Measurements from ENCODE around the gene IFI27. TPM values are rescaled to one million over a fixed set of nuclear protein-coding genes. Genes with fewer than 3 reads are reported as not detected.

Gene IFI27
- total and polyA plus RNA-seq, 2 of the 8 experiments (the other 6 are each of a cell fraction or from before 2014, with no cell fraction given): 0.76 to 2.2 TPM

GRCh38 chr14:94123296-94123695 is 12.8 kb downstream of the IFI27 start:
- no peak for FAIRE-seq
- H3K36me3 ChIP-seq (ENCODE audit: control insufficient read depth in 2 of 4, insufficient read depth in 4 of 4, low read length in 3 of 4): no peaks in the 10 kb centered on the region
- no peak overlapping the region for H2BK15ac ChIP-seq (ENCODE audit: low read length)
- ChIA-PET POLR2A (ENCODE audit: partially characterized antibody) (no interaction called here), CTCF (ENCODE audit: partially characterized antibody) (interaction anchor here (1.7 kb wide), 1 partner anchor 13 kb away, joined by 6 read pairs; no protein-coding TSS in a partner anchor)
- H3K27ac ChIP-seq (ENCODE audit: low read depth, low read length): no peak overlapping the region
- H3K9me3 ChIP-seq (ENCODE audit: insufficient read depth in 2 of 2, low read depth in 1 of 2, low read length in 1 of 2): peaks cover 2 to 7% of the 10 kb centered on the region in 2 experiments; a peak in 1 of 4 replicates
- H3K27me3 ChIP-seq (replicated peaks in 1 of 4; ENCODE audit: control insufficient read depth in 3 of 4, extremely low read depth in 1 of 4, insufficient read depth in 3 of 4, low read length in 3 of 4): peaks cover 0 to 2% (median 0%) of the 10 kb centered on the region in 4 experiments; a peak in 2 of 7 replicates
- H2BK12ac ChIP-seq (ENCODE audit: low read depth, low read length): no peak overlapping the region
- H2BK120ac ChIP-seq (replicated peaks; ENCODE audit: low read depth, low read length): no peak overlapping the region
- H3K9ac ChIP-seq (replicated peaks in 1 of 4; ENCODE audit: extremely low read depth in 1 of 4, low read depth in 3 of 4, low read length in 3 of 4): no peak overlapping the region
- H4K5ac ChIP-seq (ENCODE audit: insufficient read length, low read depth, low read length): no peak overlapping the region
- H4K8ac ChIP-seq (ENCODE audit: extremely low read depth, insufficient read depth, low read length): no peak overlapping the region
- no peak for DNase-seq (ENCODE audit: low read depth in 1 of 2, low spot score in 2 of 2)
- no peak overlapping the region for H3K56ac ChIP-seq (replicated peaks; ENCODE audit: insufficient read length, low read depth, low read length)
- H2AFZ ChIP-seq (ENCODE audit: low read length): no peak overlapping the region
- no peak overlapping the region for H4K91ac ChIP-seq (replicated peaks; ENCODE audit: insufficient read length, low read length)
- H2AK5ac ChIP-seq (ENCODE audit: low read depth, low read length): no peak overlapping the region
- no peak overlapping the region for H2BK5ac ChIP-seq (ENCODE audit: low read depth, low read length)
- H4K20me1 ChIP-seq (replicated peaks in 1 of 2; ENCODE audit: control insufficient read depth in 1 of 2, insufficient read depth in 2 of 2, low read length in 2 of 2): no peaks in the 10 kb centered on the region
- no peak overlapping the region for H3K18ac ChIP-seq (ENCODE audit: extremely low read depth, low read length)
- TF ChIP-seq CTBP2 (IDR thresholded peaks at IDR 0.05; ENCODE audit: borderline replicate concordance, insufficient read depth, insufficient read length, low read length) (no peak), HDAC2 (IDR thresholded peaks at IDR 0.05; ENCODE audit: borderline replicate concordance in 1 of 2, low read depth in 2 of 2, low read length in 2 of 2) (no peak), SUZ12 (IDR thresholded peaks at IDR 0.05; ENCODE audit: low read length) (no peak), ASH2L (IDR thresholded peaks at IDR 0.05; ENCODE audit: low read length) (no peak), KDM1A (IDR thresholded peaks at IDR 0.05; ENCODE audit: borderline replicate concordance, low read length) (no peak), BRCA1 (IDR thresholded peaks at IDR 0.05; ENCODE audit: low read depth, low read length) (no peak), EP300 (IDR thresholded peaks at IDR 0.05; ENCODE audit: borderline replicate concordance in 1 of 2, low read depth in 2 of 2, low read length in 2 of 2) (no peak), ZNF274 (IDR thresholded peaks at IDR 0.05; ENCODE audit: borderline replicate concordance, extremely low read depth, low read length) (no peak), NANOG (IDR thresholded peaks at IDR 0.05; ENCODE audit: insufficient read depth, low read depth, low read length, poor library complexity, severe bottlenecking) (no peak)
- TF ChIP-seq, protein P1, sequence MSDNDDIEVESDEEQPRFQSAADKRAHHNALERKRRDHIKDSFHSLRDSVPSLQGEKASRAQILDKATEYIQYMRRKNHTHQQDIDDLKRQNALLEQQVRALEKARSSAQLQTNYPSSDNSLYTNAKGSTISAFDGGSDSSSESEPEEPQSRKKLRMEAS (IDR thresholded peaks at IDR 0.05): no peak
- 0 out of 2 replicates have a peak, but pooled peaks cover 2% of the 10 kb centered on the region for H3K23me2 ChIP-seq (ENCODE audit: low read depth, low read length)
- no peaks in the 10 kb centered on the region for H3K79me2 ChIP-seq (ENCODE audit: control insufficient read depth in 1 of 2, insufficient read depth in 2 of 2, low read length in 2 of 2)
- H3K79me1 ChIP-seq (ENCODE audit: low read depth, low read length): no peaks in the 10 kb centered on the region
- 87% methylated on average over 9 of the region's 9 CpGs; no CpG with 5 or more reads in 1 of the 2 experiments for WGBS, 2 experiments (ENCODE audit: extremely low coverage in 1 of 2, insufficient coverage in 1 of 2, insufficient read length in 1 of 2, insufficient replicate concordance in 2 of 2, low coverage in 1 of 2, low lambda C conversion rate in 2 of 2, missing lambda C conversion rate in 1 of 2)
- H3K23ac ChIP-seq (ENCODE audit: insufficient read length): no peak overlapping the region
- H3K4ac ChIP-seq (replicated peaks; ENCODE audit: insufficient read length, low read depth, low read length): no peak overlapping the region
- H3K4me2 ChIP-seq (ENCODE audit: insufficient read depth in 1 of 2, low read depth in 2 of 2, low read length in 2 of 2): no peak overlapping the region
- H2BK20ac ChIP-seq (ENCODE audit: low read length): no peak overlapping the region
- no peak overlapping the region for H3K14ac ChIP-seq (ENCODE audit: insufficient read length)
- no peak overlapping the region for H3K4me3 ChIP-seq (ENCODE audit: extremely low read depth in 1 of 4, insufficient read depth in 2 of 4, low read depth in 3 of 4, low read length in 4 of 4)
- peaks cover 0 to 2% (median 0%) of the 10 kb centered on the region in 4 experiments; a peak in 2 of 7 replicates for H3K4me1 ChIP-seq (replicated peaks in 1 of 4; ENCODE audit: control insufficient read depth in 3 of 4, insufficient read depth in 4 of 4, low read length in 3 of 4)
